Muscle layer of colon (tissue), 2 donors: ENCODE results near the gene SOX11.

Source experiments
- H3K27ac ChIP-seq: one replicate; pipeline ENCODE4 v1.7.0; 2013; ENCODE audit warnings: low read depth, mild to moderate bottlenecking, low read length, moderate library complexity
- H3K27me3 ChIP-seq, 2 donors: one replicate each; pipeline ENCODE4 v1.7.0; 2013; ENCODE audit warnings: low read length in 2 of 2, mild to moderate bottlenecking in 2 of 2; ENCODE audit not compliant: insufficient read depth in 2 of 2, control insufficient read depth in 1 of 2
- H3K36me3 ChIP-seq: one replicate; pipeline ENCODE4 v1.7.0; 2013; ENCODE audit warnings: mild to moderate bottlenecking, low read length; ENCODE audit not compliant: insufficient read depth
- H3K4me1 ChIP-seq: one replicate; pipeline ENCODE4 v1.7.0; 2013; ENCODE audit warnings: mild to moderate bottlenecking, low read length; ENCODE audit not compliant: insufficient read depth
- H3K4me3 ChIP-seq, 2 donors: one replicate each; pipeline ENCODE4 v1.7.0; 2013; ENCODE audit warnings: low read length in 2 of 2, low read depth in 1 of 2, mild to moderate bottlenecking in 1 of 2, moderate library complexity in 1 of 2
- H3K9ac ChIP-seq: one replicate; pipeline ENCODE4 v1.7.0; 2013; ENCODE audit warnings: low read length
- H3K9me3 ChIP-seq: one replicate; pipeline ENCODE4 v1.7.0; 2013; ENCODE audit warnings: mild to moderate bottlenecking, low read length
- donor health status: abdominal sarcoma.
- donor health status: Adenocarcinoma of cecum.

The SOX11 gene

DNA sequence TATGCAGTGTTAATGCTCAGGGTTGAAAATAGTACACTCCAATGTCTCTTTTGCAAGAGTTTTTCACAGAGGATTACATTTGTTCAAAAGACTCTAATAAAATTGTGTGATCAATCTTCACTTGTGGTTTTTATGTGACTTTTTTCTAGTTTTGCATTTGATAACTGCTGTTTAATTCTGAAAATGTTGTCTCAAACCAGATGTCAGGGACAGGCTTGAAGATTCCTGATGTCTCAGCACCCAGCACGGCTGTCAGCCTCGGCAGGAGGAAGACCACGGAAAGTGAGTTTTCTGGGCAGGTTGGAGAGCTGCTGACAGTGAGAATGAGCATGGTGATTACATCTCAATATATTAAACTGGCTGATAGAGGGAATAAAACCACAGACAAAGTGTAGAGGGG is 9.1 kb downstream of the SOX11 start:
- Histone ChIP-seq H3K4me1 (no peaks in the 10 kb centered on the region), H3K9ac (no peak overlapping the region), H3K36me3 (no peaks in the 10 kb centered on the region), H3K27ac (no peak overlapping the region), H3K4me3 (no peak overlapping the region), H3K27me3 (peaks cover 0 to 17% of the 10 kb centered on the region in 2 donors), H3K9me3 (no peaks in the 10 kb centered on the region)

DNA sequence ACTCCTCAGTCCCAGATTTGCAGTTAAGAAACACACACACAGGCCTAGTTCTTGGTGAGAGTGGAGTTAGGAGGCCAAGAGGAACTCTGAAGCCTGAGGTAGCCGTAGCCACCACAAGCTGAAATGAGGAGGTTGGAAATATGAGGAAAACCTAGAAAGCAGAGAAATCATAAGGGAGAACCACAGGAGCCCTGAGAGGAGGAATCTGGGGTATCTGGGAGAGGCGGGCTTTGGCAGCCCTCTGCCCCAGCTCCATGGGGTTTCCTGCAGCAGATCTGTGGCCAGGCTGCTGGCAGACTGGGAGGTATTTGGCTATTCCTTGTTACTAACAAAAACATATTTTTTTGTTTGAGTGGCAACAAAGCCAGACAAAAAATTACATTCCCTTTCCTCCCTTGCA is 11.0 kb downstream of the SOX11 start:
- Histone ChIP-seq H3K27ac (no peak overlapping the region), H3K4me1 (no peaks in the 10 kb centered on the region), H3K27me3 (peaks cover 0 to 8% of the 10 kb centered on the region in 2 donors), H3K36me3 (no peaks in the 10 kb centered on the region), H3K4me3 (no peak overlapping the region), H3K9me3 (no peaks in the 10 kb centered on the region), H3K9ac (no peak overlapping the region)

DNA sequence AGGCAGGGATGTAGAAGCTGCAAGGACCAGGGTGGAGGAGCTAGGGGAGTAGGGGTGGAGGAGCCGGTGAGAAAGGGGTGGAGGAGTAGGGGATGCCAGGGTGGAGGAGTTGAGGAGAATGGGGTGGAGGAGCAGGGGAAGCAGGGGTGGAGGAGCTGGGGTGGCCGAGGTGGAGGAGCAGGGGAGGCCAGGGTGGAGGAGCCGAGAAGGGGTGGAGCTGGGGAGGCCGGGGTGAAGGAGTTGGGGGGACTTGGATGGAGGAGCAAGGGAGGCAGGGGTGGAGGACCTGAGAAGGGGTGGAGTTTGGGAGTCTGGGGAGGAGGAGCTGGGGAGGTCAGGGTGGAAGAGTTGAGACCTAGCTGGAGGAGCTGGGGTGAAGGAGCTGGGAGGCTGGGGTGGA is 13.3 kb downstream of the SOX11 start:
- Histone ChIP-seq H3K27me3 (peaks cover 0 to 8% of the 10 kb centered on the region in 2 donors), H3K4me1 (no peaks in the 10 kb centered on the region), H3K27ac (no peak overlapping the region), H3K4me3 (no peak overlapping the region), H3K36me3 (no peaks in the 10 kb centered on the region), H3K9me3 (no peaks in the 10 kb centered on the region), H3K9ac (no peak overlapping the region)

DNA sequence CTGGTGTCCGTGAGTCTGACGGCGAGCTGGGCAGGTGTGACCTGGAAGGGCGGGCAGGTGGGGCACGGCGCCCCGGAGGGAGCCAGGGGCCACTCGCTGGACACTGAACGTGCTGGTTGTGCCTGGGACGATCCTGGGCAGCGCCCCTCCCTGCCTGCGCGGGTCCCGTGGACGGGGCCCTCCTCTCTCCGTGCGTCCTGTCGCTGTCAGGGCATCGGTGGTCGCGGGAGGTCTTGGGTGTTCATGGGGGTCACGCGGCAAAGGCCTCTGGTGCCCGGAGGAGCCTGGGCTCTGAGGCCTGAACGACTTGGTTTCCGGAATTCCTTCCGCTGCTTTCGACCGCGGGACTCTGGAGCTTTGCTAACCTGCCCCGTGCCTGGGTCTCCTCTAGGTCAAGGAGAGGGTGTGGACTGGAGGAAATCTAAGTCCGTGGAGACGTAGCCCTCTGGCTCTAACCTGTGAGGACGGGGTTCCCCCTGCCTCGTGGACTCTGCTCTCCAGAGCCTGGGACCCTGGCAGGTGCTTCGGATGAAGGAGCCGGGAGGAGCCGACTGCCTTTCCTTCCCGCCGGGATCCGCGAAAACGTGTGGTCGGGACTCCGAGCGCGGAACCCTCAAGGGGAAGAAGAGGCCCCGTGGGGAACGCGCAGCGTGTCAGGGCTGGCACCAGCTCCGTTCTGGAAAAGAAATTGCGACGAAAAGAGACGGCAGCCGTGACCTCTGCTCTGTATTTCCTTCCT is 14.7 kb downstream of the SOX11 start:
- no peak overlapping the region for H3K27ac ChIP-seq
- H3K4me1 ChIP-seq: no peaks in the 10 kb centered on the region
- H3K27me3 ChIP-seq: peaks cover 0 to 8% of the 10 kb centered on the region in 2 donors
- no peak overlapping the region for H3K4me3 ChIP-seq
- no peak overlapping the region for H3K9ac ChIP-seq
- no peaks in the 10 kb centered on the region for H3K36me3 ChIP-seq
- H3K9me3 ChIP-seq: no peaks in the 10 kb centered on the region

DNA sequence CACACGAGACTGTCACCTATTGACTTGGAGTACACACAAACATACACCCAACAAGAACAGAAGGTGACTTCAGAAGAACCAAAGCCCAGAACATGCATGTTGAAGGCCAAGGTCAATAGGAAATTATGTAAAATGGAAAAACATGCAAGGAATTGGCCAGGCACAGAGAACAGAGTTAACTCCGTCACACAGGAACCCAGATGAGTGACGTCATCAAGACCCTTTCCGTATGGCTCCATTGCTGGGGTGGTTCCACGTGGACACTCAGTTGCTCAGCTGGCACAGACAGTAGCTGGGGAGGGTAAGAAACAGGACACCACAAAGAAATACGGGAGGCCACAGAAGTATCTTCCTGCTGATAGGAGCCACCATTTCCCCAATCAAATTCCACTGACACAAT is 18.4 kb downstream of the SOX11 start:
- Histone ChIP-seq H3K27me3 (peaks cover 0 to 2% of the 10 kb centered on the region in 2 donors), H3K27ac (no peak overlapping the region), H3K4me1 (no peaks in the 10 kb centered on the region), H3K36me3 (no peaks in the 10 kb centered on the region), H3K4me3 (no peak overlapping the region), H3K9me3 (no peaks in the 10 kb centered on the region), H3K9ac (no peak overlapping the region)

DNA sequence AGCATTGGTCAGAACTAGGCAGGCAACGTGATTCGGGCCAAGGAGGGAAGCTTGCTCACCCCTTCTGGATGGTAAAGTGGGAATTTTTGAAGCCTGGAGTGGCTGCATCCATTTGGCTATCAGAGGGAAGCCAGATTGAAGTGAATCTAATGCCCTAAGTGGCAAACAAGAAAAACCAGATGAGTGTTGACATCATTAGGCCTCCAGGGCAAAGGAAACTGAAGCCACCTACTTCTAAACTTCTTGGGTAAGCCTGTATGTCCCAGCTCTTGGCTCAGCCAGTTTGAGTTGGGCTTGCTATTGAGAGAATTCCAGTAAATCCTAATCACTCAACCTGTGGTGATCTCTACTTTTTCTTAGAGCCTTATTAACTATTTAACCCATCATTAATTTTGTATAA is 20.9 kb downstream of the SOX11 start:
- no peaks in the 10 kb centered on the region for H3K9me3 ChIP-seq
- no peaks in the 10 kb centered on the region for H3K4me1 ChIP-seq
- H3K27me3 ChIP-seq: no peaks in the 10 kb centered on the region
- H3K4me3 ChIP-seq: no peak overlapping the region
- no peaks in the 10 kb centered on the region for H3K36me3 ChIP-seq
- H3K27ac ChIP-seq: no peak overlapping the region
- H3K9ac ChIP-seq: no peak overlapping the region

DNA sequence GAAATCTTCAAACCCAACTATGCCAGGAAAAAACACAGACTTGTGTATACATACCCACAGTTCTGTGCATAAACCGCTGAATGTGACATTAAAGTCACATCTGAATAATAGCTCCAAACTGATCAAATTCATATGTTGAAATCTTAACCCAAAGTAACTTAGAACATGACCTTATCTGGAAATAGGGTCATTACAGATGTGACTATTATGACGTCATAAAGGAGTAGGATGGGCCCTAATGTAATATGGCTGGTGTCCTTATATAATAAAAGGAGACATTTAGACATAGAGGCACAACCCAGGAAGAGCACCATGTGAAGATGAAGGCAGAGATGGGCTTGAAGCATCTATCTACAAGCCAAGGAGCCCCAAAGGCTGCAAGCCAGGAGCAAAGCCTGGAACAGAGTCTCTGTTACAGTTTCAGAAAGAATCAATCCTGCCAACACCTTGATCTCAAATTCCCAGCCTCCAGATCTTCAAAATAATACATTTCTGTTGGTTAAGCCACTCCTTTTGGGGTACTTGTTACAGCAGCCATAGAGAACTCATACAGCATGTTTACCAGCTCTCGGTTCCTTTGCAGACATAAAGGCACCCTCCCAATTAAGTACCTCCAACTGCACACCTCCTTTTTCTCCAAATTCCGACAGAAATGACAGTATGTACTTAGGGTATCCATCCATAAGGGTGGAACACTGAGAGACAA is 27.6 kb downstream of the SOX11 start:
- Histone ChIP-seq H3K27ac (no peak overlapping the region), H3K9me3 (no peaks in the 10 kb centered on the region), H3K27me3 (no peaks in the 10 kb centered on the region), H3K4me1 (no peaks in the 10 kb centered on the region), H3K4me3 (no peak overlapping the region), H3K9ac (no peak overlapping the region), H3K36me3 (no peaks in the 10 kb centered on the region)

DNA sequence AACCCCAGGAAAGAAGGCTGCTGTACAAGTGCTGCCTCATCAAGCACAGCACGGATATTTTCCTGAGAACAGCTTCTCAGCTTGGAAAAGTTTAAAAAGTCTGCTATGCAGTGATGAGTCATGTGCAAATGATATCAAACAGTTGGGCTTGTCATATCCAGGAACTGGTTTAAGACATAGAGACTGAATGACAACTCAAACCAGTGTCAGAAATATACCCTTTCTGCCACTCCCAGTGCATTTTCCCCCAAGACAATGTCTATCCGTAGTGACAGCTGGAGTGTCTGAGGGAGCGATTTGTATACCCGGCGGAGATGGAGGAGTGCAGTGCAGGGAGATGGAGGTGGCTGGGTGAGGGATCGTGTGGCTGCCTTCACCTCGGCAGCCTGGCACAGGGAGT is 28.2 kb downstream of the SOX11 start:
- no peaks in the 10 kb centered on the region for H3K36me3 ChIP-seq
- no peaks in the 10 kb centered on the region for H3K9me3 ChIP-seq
- no peak overlapping the region for H3K27ac ChIP-seq
- no peaks in the 10 kb centered on the region for H3K4me1 ChIP-seq
- H3K9ac ChIP-seq: no peak overlapping the region
- H3K27me3 ChIP-seq: no peaks in the 10 kb centered on the region
- no peak overlapping the region for H3K4me3 ChIP-seq

DNA sequence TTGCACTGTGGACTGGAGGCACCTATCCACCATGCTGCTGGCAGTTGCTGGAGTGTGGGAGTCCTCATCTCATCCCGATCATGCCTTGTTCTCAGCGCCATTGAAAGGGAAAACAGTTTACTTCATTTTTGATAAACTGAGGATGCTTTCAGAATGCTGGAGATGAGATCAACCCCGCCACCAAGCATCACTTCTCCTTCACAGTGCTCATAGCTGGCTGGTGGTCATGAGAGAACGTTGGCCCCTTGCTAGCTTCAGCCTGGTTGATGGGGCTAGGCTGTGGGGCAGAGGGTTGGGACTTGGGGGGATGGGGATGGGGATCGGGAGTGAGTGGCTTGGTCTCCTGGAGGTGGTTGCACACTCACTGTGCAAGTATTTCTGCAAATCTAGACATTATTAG is 30.1 kb downstream of the SOX11 start:
- Histone ChIP-seq H3K27me3 (no peaks in the 10 kb centered on the region), H3K9me3 (no peaks in the 10 kb centered on the region), H3K9ac (no peak overlapping the region), H3K27ac (no peak overlapping the region), H3K4me3 (no peak overlapping the region), H3K4me1 (no peaks in the 10 kb centered on the region), H3K36me3 (no peaks in the 10 kb centered on the region)

DNA sequence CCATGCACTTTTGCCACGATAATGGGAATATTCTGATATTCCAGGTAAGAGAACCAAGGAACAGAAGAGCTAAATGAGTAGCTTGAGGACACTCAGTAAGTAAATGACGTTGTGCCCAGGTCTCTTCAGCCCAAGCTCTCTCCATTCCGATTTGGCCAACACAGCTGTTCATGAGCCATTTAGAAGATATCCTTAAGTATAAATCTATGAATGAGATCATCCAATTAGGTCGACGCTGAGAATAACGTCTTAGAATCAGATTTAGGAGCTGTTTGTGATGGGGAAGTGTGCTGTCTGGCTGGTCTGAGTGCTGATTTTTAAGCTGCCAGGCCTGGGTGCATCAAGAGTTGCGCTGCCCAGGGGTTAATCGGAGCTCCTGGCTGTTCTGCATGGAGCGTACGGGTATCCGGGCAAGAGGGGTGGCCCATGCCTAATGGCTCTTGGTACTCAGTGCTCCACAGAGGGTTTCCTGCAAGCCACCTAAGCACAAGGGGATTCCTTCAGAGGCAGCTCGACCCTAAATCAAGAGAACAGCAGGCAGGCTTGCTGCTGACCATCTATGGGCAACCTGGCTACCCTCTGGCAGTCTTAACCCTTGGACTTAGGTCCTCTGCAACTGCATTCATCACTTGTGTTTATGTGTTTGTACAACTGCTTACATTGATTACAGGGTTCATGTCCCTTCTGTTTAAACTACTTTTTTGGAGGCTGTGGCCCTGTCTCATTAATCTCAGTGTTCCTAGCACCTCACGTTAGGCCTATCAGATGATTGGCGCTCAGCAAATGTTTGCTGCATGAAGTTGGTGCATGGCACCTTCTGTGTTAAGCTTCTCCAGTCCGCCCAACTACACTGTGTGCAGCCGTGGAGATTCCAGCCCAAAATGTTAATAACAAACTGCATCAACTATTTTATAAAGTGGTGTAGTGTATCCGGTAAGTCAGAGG is 31.9 kb downstream of the SOX11 start:
- H3K4me1 ChIP-seq: no peaks in the 10 kb centered on the region
- H3K27ac ChIP-seq: no peak overlapping the region
- H3K4me3 ChIP-seq: no peak overlapping the region

DNA sequence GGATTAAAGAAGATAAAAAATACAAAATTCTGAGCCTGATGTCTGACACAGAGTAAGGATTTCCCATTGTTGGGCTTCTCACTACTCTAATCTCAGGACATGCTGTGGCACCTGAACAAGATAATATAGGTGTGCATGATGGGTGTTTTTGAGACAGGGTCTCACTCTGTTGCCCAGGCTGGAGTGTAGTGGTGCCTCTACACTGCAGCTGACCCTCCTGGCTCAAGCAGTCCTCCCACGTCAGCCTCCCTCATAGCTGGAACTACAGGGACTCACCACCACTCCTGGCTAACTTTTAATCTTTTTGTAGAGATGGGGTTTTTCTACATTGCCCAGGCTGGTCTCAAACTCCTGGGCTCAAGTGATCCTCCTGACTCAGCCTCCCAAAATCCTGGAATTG is 32.9 kb downstream of the SOX11 start:
- H3K36me3 ChIP-seq: no peaks in the 10 kb centered on the region
- H3K9ac ChIP-seq: no peak overlapping the region
- no peaks in the 10 kb centered on the region for H3K4me1 ChIP-seq
- H3K27ac ChIP-seq: no peak overlapping the region
- H3K9me3 ChIP-seq: no peaks in the 10 kb centered on the region
- no peaks in the 10 kb centered on the region for H3K27me3 ChIP-seq
- no peak overlapping the region for H3K4me3 ChIP-seq

More for the DNA sequence above, 31.9 kb downstream of the SOX11 start:
- Histone ChIP-seq H3K36me3 (no peaks in the 10 kb centered on the region), H3K9ac (no peak overlapping the region), H3K9me3 (no peaks in the 10 kb centered on the region), H3K27me3 (no peaks in the 10 kb centered on the region)
